Cardiac muscle cell (in vitro differentiated cells and primary cell): ENCODE data around the gene NDST4. TPM values are rescaled to one million over a fixed set of nuclear protein-coding genes. Genes with fewer than 3 reads are reported as not detected.

ENCODE experiments used
- DNase-seq, 2 donors: peaks; one replicate each; pipeline versions ENCODE4 v3.0.0 to v3.0.0-alpha.2; 2010 to 2017; ENCODE audit warnings: low read depth in 1 of 2, low spot score in 1 of 2
- H3K27ac ChIP-seq: fragments of 200-600 bp; sonication (generic); 2 replicates; pipeline ENCODE4 v1.5.1; 2016
- H3K27me3 ChIP-seq: fragments of 200-600 bp; sonication (generic); 2 replicates; pipeline ENCODE4 v1.6.0; 2016; ENCODE audit warnings: control low read depth
- H3K36me3 ChIP-seq: fragments of 200-600 bp; sonication (generic); 2 replicates; pipeline ENCODE4 v1.5.1; 2016; ENCODE audit warnings: control low read depth
- H3K4me1 ChIP-seq: fragments of 200-600 bp; sonication (generic); 2 replicates; pipeline ENCODE4 v1.8.1; 2017; ENCODE audit warnings: low read depth, mild to moderate bottlenecking, mixed run types
- H3K4me3 ChIP-seq: fragments of 200-600 bp; sonication (generic); 2 replicates; pipeline ENCODE4 v1.5.1; 2016; ENCODE audit warnings: mild to moderate bottlenecking
- H3K9me3 ChIP-seq: fragments of 200-600 bp; sonication (generic); 2 replicates; pipeline ENCODE4 v1.5.1; 2017; ENCODE audit warnings: low read depth, mild to moderate bottlenecking, control low read depth
- polyA plus RNA-seq: library from polyadenylated mRNA; unstranded; fragments of >200 nt; fragmentation: Nextera tagmentation; extraction: Ambion mirVana; gene quantifications from 2 replicates; pipeline ENCODE4 v1.2.1, GENCODE V29; 2016
- total RNA-seq: library from RNA; depleted of rRNA; stranded (reverse); fragments of >200 nt; gene quantifications from 2 replicates; pipeline ENCODE4 v1.2.3, GENCODE V29; 2016
- TF ChIP-seq, protein P1 (sequence below): IDR thresholded peaks from 2 replicates; pipeline ENCODE4 v1.5.1; 2012; ENCODE audit warnings: low read depth, mild to moderate bottlenecking, low read length

NDST4 gene
- total and polyA plus RNA-seq, 2 experiments from 2014 or later: not detected

DNA sequence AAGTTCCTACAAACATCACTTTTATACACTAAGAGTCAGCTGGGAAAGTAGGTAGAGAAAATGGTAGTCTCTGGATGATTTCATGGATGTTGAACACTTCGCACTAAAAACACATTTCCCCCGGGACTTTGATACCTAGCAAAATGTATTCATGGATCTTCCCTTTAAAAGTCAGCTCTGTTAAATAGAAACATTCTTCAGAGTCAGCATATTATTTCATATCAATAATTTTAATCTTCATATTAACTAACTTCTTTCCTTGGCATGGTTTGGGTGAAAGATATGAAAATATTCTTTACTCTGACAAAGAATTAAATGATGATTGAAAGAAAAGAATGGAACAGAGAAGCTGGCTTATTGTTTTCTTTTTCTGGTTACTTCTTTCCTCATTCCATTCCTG lies 185.5 kb downstream of the NDST4 start:
- H3K27ac ChIP-seq: no peak overlapping the region
- H3K36me3 ChIP-seq: no peaks in the 10 kb centered on the region
- H3K9me3 ChIP-seq: no peaks in the 10 kb centered on the region
- DNase-seq: no peak
- no peaks in the 10 kb centered on the region for H3K4me1 ChIP-seq
- H3K27me3 ChIP-seq: no peaks in the 10 kb centered on the region
- H3K4me3 ChIP-seq: no peak overlapping the region
- TF ChIP-seq, protein P1, sequence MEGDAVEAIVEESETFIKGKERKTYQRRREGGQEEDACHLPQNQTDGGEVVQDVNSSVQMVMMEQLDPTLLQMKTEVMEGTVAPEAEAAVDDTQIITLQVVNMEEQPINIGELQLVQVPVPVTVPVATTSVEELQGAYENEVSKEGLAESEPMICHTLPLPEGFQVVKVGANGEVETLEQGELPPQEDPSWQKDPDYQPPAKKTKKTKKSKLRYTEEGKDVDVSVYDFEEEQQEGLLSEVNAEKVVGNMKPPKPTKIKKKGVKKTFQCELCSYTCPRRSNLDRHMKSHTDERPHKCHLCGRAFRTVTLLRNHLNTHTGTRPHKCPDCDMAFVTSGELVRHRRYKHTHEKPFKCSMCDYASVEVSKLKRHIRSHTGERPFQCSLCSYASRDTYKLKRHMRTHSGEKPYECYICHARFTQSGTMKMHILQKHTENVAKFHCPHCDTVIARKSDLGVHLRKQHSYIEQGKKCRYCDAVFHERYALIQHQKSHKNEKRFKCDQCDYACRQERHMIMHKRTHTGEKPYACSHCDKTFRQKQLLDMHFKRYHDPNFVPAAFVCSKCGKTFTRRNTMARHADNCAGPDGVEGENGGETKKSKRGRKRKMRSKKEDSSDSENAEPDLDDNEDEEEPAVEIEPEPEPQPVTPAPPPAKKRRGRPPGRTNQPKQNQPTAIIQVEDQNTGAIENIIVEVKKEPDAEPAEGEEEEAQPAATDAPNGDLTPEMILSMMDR: no peak

DNA sequence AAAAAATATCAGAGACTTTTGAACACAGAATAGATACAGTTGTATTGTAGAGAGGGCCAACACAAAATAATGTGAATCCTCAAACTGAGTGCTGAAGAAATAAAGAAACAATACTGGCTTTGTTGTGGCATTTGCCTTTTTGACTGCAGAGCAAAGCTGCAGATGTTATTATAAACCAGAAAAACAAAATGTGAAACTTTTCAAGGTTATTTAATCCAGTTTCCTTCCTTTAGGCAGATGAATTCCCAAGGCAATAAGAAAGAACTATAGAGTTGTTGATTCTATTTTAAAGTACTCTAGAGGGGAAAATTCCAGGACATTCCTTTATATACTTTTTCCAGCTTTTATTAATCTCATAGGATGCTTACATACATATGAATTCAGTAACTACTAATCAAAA lies 186.8 kb downstream of the NDST4 start:
- Histone ChIP-seq H3K36me3 (no peaks in the 10 kb centered on the region), H3K4me3 (no peak overlapping the region), H3K27me3 (no peaks in the 10 kb centered on the region), H3K4me1 (no peaks in the 10 kb centered on the region), H3K9me3 (no peaks in the 10 kb centered on the region), H3K27ac (no peak overlapping the region)
- DNase-seq: no peak
- TF ChIP-seq, protein P1: no peak

GRCh38 chr4:114924311-114924710 lies 189.1 kb downstream of the NDST4 start:
- DNase-seq: no peak
- H3K4me3 ChIP-seq: no peak overlapping the region

DNA sequence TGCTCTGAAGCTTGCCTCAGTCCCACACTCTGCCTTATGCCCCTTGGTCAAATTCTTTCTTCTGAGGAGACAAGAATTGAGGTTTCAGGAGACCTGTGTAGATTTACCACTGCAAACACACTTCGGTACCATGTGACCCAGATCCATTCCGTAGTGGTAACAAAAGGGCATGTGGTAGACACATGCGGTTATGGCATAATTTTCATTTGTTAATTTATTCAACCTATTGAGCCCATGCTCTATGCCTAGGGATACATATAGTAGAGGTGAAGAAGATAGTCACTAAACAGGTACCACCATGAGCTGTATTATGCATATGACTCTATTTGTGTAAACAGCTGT lies 190.9 kb downstream of the NDST4 start:
- no peak for DNase-seq
- no peaks in the 10 kb centered on the region for H3K9me3 ChIP-seq
- H3K36me3 ChIP-seq: no peaks in the 10 kb centered on the region
- no peak overlapping the region for H3K4me3 ChIP-seq
- H3K27me3 ChIP-seq: no peaks in the 10 kb centered on the region
- H3K27ac ChIP-seq: no peak overlapping the region
- TF ChIP-seq, protein P1: no peak
- no peaks in the 10 kb centered on the region for H3K4me1 ChIP-seq

More at GRCh38 chr4:114924311-114924710, 189.1 kb downstream of the NDST4 start:
- Histone ChIP-seq H3K36me3 (no peaks in the 10 kb centered on the region), H3K27me3 (no peaks in the 10 kb centered on the region), H3K9me3 (no peaks in the 10 kb centered on the region), H3K27ac (no peak overlapping the region), H3K4me1 (no peaks in the 10 kb centered on the region)
- TF ChIP-seq, protein P1: no peak

GRCh38 chr4:114921790-114922591 lies 191.4 kb downstream of the NDST4 start:
- no peak for DNase-seq
- Histone ChIP-seq H3K27ac (no peak overlapping the region), H3K4me1 (no peaks in the 10 kb centered on the region), H3K27me3 (no peaks in the 10 kb centered on the region), H3K36me3 (no peaks in the 10 kb centered on the region), H3K9me3 (no peaks in the 10 kb centered on the region), H3K4me3 (no peak overlapping the region)
- TF ChIP-seq, protein P1: no peak
